HG02798 (cell line): ENCODE measurements around the gene ZMYM4.
A peak's percentile ranks its signal among the peaks of the same experiment; 100 is the strongest.
"Not testable (repeated sequence)": the region's sequence is repeated elsewhere in the genome, so short reads cannot be mapped to it uniquely, and the experiment has no call there.

Experiments used
- ATAC-seq: cut with Tn5 transposase; IDR thresholded peaks from one replicate; pipeline ENCODE4 v1.9.1; 2021; ENCODE audit warnings: mild to moderate bottlenecking; ENCODE audit not compliant: unreplicated experiment, poor library complexity

The ZMYM4 gene

DNA sequence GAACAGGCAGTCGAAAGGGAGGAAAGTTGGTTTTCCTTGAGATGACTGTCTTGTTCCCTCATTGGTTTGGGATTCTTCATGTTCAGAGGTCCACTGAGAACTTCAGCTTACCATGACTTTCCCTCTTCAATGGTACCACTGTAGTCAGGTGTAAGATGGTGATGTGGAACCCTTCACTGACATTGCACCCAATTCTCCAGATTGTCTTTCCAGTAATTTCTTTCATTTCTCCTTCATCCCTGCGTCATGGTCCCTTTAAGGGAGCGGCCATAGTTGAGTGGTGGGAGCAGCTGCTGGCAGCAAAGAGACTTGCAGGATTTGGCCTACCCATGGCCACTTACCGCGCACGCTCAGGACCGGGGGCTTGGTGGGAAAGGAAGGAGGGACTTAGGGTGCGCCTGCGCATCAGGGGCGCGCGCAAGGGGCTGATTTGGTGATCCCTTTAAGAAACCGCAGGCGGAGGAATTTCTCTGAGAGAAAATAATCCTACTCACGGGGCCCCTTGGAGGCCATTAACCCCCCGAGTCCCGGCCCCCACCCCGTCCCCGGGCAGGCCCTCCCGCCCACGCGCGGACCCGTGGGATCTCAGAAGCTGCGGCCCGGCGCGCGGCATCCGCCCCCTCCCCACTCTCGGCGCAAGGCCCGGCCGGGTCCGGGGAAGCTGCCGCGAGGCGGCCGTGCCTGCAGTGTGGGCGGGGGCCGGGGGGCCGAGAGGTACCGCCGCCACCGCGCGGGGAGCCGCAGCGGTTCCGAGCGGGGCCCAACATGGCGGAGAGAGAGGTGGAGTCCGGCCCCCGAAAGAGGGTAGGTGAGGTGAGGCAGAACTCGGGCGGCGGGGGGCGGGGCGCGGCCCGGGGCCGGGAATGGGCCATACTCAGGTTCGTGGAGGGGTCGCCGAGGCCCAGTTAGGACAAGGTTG, at the start of gene ZMYM4:
TSS of gene ZMYM4 (plus strand) at position 428 of the 919 bp plus-strand sequence. CDS start at position 766, 338 bp downstream.
- ATAC-seq: peak; percentile 90

DNA sequence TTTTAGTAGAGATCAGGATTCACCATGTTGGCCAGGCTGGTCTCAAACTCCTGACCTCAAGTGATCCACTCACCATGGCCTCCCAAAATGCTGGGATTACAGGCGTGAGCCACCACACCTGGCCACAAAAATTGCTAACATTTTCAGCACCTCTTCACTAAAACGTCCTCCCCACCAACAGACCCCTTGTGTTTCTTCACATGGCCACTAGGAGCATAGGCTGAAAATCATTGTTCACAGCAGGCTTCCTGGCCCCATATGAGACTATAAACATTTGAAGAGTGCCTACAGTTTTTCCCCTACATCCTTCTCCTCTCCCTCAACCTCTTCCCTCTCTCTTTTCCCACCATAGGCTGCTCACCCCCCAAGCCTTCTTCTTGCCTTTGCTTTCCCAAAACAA, 47.5 kb upstream of the ZMYM4 start:
- ATAC-seq: no peak

DNA sequence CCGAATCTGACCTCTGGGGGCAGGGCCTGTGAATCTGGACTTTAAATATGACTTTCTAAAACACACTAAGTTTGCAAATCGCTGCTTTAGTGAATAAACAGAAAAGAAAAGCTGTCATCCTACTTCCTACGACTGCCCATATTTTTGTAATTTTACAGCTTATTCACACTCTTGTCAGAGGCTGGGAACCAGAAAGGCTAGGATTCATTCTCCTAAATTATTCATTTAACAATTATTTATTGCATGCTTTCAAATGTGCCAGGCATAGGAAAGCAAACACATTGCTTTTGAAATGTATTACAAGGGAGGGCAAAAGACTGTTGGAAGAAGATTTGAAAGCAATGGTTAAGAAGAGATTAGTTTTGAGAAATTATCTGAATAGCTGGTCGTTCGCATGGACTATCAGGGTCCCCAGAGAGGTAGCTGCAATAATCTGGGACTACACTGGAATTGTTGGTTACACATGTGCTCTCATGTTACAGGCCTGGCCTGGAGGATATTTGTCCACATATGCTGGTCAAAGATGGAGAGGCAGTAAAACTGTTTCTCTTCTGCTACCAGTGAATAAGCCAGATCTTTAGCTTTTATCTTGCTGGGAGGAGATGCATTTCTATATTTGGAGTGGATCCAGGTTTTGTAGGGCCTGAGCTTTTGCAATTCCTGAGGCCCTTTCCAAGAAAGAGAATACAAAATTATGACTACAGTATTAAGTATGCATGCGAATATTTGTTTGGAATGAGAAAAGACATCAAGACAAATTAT, 46.0 kb upstream of the ZMYM4 start:
- ATAC-seq: no peak

DNA sequence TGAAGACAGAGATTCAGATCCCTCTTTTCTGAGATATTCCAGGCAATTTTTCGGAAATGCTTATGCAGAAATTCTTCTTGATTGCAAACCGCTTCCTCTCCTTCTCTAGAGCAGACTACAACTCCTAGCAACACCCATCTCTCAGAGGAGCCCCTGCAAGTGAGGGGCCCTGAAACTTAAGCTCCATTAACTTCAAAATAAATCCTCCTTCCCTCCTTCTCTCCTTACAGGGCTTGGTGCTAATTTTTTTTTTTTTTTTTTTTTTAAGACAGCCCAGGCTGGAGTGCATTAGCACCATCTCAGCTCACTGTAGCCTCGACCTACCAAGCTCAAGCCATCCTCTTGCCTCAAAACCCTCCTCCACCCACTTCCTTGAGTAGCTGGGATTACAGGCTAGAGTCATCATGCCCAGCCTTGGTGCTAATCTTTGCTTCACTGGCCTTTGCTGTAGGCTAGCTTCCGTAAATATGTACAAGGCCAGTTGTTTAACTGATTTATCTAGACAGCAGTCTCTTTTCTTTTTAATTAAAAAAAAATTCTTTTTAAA, 45.4 kb upstream of the ZMYM4 start:
- ATAC-seq: no peak

GRCh38 chr1:35226546-35226945, 42.0 kb upstream of the ZMYM4 start:
- no peak for ATAC-seq

- no peak for ATAC-seq
Measured at GRCh38 chr1:35229587-35230360, 38.7 kb upstream of the ZMYM4 start.

DNA sequence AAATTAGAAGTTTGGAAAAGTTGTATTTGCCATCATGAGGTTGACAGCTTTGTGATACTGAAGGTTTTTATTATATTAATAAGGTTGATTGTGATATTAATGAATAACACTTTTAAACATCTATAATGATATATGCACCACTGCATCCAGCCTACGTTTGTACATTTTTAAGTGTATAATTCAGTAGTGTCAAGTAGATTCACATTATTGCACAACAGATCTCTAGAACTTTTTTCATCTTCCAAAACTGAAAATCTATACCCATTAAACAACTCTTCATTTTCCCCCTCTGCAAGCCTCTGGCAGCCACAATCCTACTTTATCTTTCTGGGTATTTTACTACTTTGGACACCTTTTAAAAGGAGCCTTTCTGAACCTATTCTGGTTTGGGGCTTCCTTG, 37.2 kb upstream of the ZMYM4 start:
- ATAC-seq: no peak

DNA sequence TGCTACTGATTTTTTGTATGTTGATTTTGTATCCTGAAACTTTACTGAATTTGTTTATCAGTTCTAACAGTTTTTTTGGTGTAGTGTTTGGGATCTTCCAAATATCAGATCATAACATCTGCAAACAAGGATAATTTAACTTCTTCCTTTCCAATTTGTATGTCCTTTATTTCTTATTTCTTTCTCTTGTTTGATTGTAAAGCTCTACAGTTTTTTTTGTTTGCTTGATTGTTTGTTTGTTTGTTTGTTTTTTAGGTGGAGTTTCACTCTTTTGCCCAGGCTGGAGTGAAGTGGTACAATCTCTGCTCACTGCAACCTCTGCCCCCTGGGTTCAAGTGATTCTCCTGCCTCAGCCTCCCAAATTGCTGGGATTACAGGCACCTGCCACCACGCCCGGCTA, 31.7 kb upstream of the ZMYM4 start:
- not testable (repeated sequence) for ATAC-seq

DNA sequence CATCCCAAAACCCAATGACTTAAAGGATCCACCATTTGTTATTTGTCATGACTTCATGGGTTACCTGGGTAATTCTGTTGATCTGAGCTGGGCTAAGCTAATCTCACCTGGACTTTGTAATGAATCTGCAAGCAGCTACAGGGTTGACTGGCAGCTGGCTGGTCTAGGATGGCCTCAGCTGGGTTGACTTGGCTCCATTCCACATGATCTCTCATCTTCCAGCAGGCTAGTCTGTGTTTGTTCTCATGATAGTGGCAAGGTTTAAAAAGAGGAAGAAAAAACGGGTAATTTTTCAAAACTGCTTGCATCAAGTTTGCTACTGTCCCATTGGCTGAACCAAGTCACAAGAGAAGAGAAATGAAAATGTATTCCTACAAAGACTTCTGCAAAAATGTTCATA, 24.8 kb upstream of the ZMYM4 start:
- ATAC-seq: no peak

DNA sequence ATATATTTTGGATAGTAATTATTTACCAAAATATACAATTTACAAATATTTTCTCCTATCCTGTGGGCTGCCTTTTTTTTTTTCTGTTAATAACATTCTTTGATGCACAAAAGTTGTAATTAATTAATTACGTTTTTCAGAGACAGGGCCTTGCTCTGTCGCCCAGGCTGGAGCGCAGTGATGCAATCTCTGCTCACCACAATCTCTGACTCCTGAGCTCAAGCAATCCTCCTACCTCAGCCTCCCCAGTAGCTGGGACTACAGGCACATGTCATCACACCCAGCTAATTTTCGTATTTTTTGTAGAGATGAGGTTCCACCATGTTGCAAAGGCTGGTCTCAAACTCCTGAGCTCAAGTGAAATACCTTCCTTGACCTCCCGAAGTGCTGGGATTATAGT, 21.3 kb upstream of the ZMYM4 start:
- ATAC-seq: no peak

DNA sequence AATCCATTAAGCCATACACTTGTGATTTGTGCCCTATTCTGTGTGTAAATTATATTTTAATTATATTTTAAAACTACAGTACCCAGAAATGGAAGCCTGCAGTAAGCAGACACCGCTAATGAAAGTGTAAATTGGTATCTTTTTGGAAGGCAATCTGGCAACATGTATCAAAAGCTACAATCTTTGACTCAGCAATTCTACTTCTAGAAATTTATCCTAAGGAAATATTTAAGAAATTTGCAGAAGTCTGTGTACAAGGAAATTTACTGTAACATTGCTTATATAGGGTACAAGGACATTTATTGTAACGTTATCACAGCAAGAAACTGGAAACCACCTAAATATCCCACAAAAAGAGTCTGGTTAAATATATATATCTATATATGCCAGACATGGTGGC, 14.6 kb upstream of the ZMYM4 start:
- no peak for ATAC-seq

DNA sequence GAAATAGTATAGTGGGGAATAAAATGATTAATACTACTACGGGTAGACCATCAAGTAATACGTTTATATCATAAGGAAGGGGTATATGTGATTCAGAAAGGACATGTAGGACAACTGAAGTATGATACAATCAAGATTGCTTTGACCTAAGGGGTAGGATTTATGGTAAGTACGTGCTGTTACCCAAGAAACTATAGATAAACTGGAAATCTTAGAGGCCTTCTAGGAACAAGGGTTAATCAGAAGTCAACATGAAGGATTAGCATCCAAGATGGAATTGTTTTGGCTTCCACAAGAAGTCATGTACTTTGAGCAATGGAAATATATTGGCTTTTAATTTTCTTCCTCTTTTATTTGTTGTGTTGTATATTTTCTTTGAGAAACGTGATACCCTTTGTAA, 13.2 kb upstream of the ZMYM4 start:
- ATAC-seq: no peak

DNA sequence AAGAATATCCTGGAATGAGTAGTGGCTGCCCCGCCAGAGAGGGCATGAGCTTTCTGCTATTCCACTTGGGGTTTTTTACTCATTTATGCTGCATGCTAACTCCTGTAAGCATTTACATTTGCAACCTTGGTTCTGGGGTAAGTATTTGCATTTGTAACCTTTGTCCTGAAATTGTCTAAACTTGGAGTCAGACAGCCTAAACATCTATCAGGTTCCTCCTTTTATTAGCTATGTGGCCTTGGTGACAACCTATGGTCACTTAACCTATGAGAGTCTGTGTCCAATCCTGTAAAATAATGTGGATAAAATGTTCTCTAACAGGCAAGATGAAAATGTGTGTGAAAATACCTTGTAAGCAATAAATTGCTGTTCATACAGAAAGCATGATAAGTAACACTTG, 8.9 kb upstream of the ZMYM4 start:
- no peak for ATAC-seq

- no peak for ATAC-seq
Measured at GRCh38 chr1:35261412-35262120, 6.9 kb upstream of the ZMYM4 start.

DNA sequence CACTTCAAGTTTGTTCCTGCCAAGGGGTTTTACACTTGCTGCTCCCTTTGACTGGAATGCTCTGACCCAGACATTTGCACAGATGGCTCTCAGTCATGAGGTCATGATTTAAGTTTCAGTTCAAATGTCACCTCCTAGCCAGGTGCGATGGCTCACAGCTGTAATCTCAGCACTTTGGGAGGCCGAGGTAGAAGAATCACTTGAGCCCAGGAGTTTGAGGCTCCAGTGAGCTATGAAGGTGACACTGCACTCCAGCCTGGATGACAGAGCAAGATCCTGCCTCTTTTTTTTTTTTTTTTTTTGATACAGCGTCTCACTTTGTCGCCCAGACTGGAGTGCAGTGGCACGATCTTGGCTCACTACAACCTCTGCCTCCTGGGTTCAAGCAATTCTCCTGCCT, 4.5 kb upstream of the ZMYM4 start:
- ATAC-seq: no peak

DNA sequence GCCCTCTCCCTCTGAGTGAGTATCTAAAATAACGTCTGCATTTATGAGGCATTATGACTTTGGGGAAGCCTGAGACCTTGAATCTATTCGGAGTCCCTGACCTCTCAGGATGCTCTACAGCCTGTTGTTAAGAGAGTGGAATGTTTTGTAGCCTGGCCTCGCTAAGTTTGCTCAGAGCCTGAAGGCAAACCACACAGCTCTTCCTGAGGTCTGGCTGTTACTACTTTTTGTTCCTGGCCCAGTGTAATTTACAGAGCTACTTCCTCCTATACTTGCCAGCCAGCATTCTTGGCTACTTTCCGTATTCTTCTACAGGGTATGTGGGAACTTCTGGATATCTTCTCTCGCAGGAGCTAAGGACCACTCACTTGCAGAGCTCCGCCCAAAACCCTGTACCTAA, 3.6 kb upstream of the ZMYM4 start:
- no peak for ATAC-seq

GRCh38 chr1:35266306-35266705, 2.2 kb upstream of the ZMYM4 start:
- ATAC-seq: no peak

- ATAC-seq: no peak
Measured at GRCh38 chr1:35269201-35269988, 886 bp downstream of the ZMYM4 start.

- ATAC-seq: no peak
Measured at GRCh38 chr1:35269989-35270289, 1.4 kb downstream of the ZMYM4 start.
